SK-N-SH (cell line): ENCODE measurements around the gene METTL15. TPM values are rescaled to one million over a fixed set of nuclear protein-coding genes. Genes with fewer than 3 reads are reported as not detected.

Source experiments
- CTCF ChIA-PET: fragments of 300-600, 350-600 bp; formaldehyde crosslinking; extraction: SDS; loops from one replicate; lab custom pipeline; 2021; lab: Yijun Ruan, JAX
- POLR2A ChIA-PET: fragments of 350-600 bp; sonication (Branson Sonifier 250); formaldehyde crosslinking; extraction: SDS; loops from one replicate; lab custom pipeline; 2020; ENCODE audit warnings: antibody characterized with exemption, inconsistent platforms; lab: Yijun Ruan, JAX
- DNase-seq: peaks from one replicate; pipeline ENCODE4 v3.0.0; 2012
- H2AFZ ChIP-seq: fragments of 200-600 bp; sonication (generic); 2 replicates; pipeline ENCODE4 v1.8.1; 2016; ENCODE audit warnings: antibody characterized with exemption, mild to moderate bottlenecking, low read depth
- H3F3A ChIP-seq: fragments of 200-600 bp; sonication (generic); replicated peaks from 2 replicates; pipeline ENCODE3; 2016; ENCODE audit warnings: antibody characterized with exemption, mild to moderate bottlenecking; ENCODE audit not compliant: insufficient read depth
- H3K27ac ChIP-seq, 2 experiments: fragments of 200-500 bp in 1 of 2; fragments of 200-600 bp in 1 of 2; sonication (Bioruptor generic) in 1 of 2; sonication (generic), shearing (Covaris generic) in 1 of 2; 2 replicates each; pipeline versions ENCODE4 v1.5.1 to v1.6.1; 2014 to 2016; ENCODE audit warnings: low read depth in 2 of 2, inconsistent platforms in 1 of 2, low read length in 1 of 2, mild to moderate bottlenecking in 1 of 2, mixed read lengths in 1 of 2
- H3K27me3 ChIP-seq: fragments of 200-600 bp; sonication (generic), shearing (Covaris generic); 2 replicates; pipeline ENCODE4 v1.6.1; 2016; ENCODE audit warnings: mixed run types; ENCODE audit not compliant: insufficient read depth
- H3K36me3 ChIP-seq, 2 experiments: fragments of 200-500 bp in 1 of 2; fragments of 200-600 bp in 1 of 2; sonication (Bioruptor generic) in 1 of 2; sonication (generic) in 1 of 2; replicated peaks in 1 of 2; 2 replicates each; pipeline versions ENCODE3 to v1.5.1; 2014 to 2016; ENCODE audit warnings: low read length in 1 of 2, mild to moderate bottlenecking in 1 of 2; ENCODE audit not compliant: insufficient read depth in 2 of 2, control insufficient read depth in 1 of 2
- H3K4me1 ChIP-seq, 2 experiments: fragments of 200-500 bp in 1 of 2; fragments of 200-600 bp in 1 of 2; sonication (Bioruptor generic) in 1 of 2; sonication (generic), shearing (Covaris generic) in 1 of 2; 2 replicates each; pipeline versions ENCODE4 v1.5.1 to v1.6.1; 2014 to 2016; ENCODE audit warnings: low read depth in 1 of 2, low read length in 1 of 2, mixed run types in 1 of 2; ENCODE audit not compliant: insufficient read depth in 2 of 2, control insufficient read depth in 1 of 2
- H3K4me2 ChIP-seq: fragments of 200-600 bp; sonication (generic), shearing (Covaris generic); 2 replicates; pipeline ENCODE4 v1.6.1; 2017; ENCODE audit warnings: mixed run types
- H3K4me3 ChIP-seq, 2 experiments: fragments of 200-500 bp in 1 of 2; fragments of 200-600 bp in 1 of 2; sonication (Bioruptor generic) in 1 of 2; sonication (generic), shearing (Covaris generic) in 1 of 2; 2 replicates each; pipeline versions ENCODE4 v1.5.1 to v1.8.1; 2014 to 2016; ENCODE audit warnings: low read depth in 2 of 2, inconsistent platforms in 1 of 2, low read length in 1 of 2, mild to moderate bottlenecking in 1 of 2, mixed read lengths in 1 of 2, moderate library complexity in 1 of 2
- H3K79me2 ChIP-seq: fragments of 200-600 bp; sonication (generic); 2 replicates; pipeline ENCODE4 v1.8.1; 2017; ENCODE audit warnings: mild to moderate bottlenecking; ENCODE audit not compliant: insufficient read depth
- H3K9ac ChIP-seq: fragments of 200-600 bp; sonication (generic); 2 replicates; pipeline ENCODE4 v1.6.1; 2017; ENCODE audit warnings: mixed run types
- H3K9me2 ChIP-seq: fragments of 200-600 bp; sonication (generic); 2 replicates; pipeline ENCODE4 v1.6.1; 2017; ENCODE audit warnings: mixed run types
- H3K9me3 ChIP-seq: fragments of 200-600 bp; sonication (generic); 2 replicates; pipeline ENCODE4 v1.6.1; 2017; ENCODE audit warnings: mixed run types, mild to moderate bottlenecking, moderate library complexity
- H4K20me1 ChIP-seq: fragments of 200-600 bp; sonication (generic); 2 replicates; pipeline ENCODE4 v1.6.1; 2017; ENCODE audit warnings: mild to moderate bottlenecking, mixed run types; ENCODE audit not compliant: insufficient read depth
- CHD2 ChIP-seq: fragments of 150-350 bp; IDR thresholded peaks from 2 replicates; pipeline ENCODE4 v1.6.1; 2018; ENCODE audit warnings: low read length; ENCODE audit not compliant: partially characterized antibody
- ELF1 ChIP-seq: IDR thresholded peaks from 2 replicates; pipeline ENCODE4 v1.4.0; 2012
- FOXJ3 ChIP-seq: sonication (generic); formaldehyde crosslinking; IDR thresholded peaks from 2 replicates; pipeline ENCODE4 v1.5.1; 2020; ENCODE audit warnings: mild to moderate bottlenecking, missing genetic modification reagents
- FOXM1 ChIP-seq: IDR thresholded peaks from 2 replicates; pipeline ENCODE4 v1.4.0; 2012; ENCODE audit warnings: low read depth, mild to moderate bottlenecking
- JUND ChIP-seq: IDR thresholded peaks from 2 replicates; pipeline ENCODE4 v1.4.0; 2012
- MXI1 ChIP-seq: IDR thresholded peaks from 2 replicates; pipeline ENCODE4 v1.6.1; 2012; ENCODE audit warnings: mild to moderate bottlenecking, low read depth, low read length, improper control_type of control experiment
- POLR2AphosphoS5 ChIP-seq: IDR thresholded peaks from 2 replicates; pipeline ENCODE4 v1.6.1; 2012; ENCODE audit warnings: low read depth, low read length
- RAD21 ChIP-seq: IDR thresholded peaks from 2 replicates; pipeline ENCODE4 v1.6.1; 2012; ENCODE audit warnings: mild to moderate bottlenecking, low read length
- REST ChIP-seq: IDR thresholded peaks from 2 replicates; pipeline ENCODE4 v1.6.1; 2012; ENCODE audit warnings: mild to moderate bottlenecking, low read depth, low read length, moderate library complexity
- RXRA ChIP-seq: IDR thresholded peaks from 2 replicates; pipeline ENCODE4 v1.4.0; 2012; ENCODE audit warnings: low read depth, mild to moderate bottlenecking, borderline replicate concordance
- TAF1 ChIP-seq: IDR thresholded peaks from 2 replicates; pipeline ENCODE4 v1.6.1; 2012; ENCODE audit warnings: low read depth, mild to moderate bottlenecking, low read length, moderate library complexity, borderline replicate concordance
- TEAD4 ChIP-seq: IDR thresholded peaks from 2 replicates; pipeline ENCODE4 v1.4.0; 2012; ENCODE audit warnings: mild to moderate bottlenecking, borderline replicate concordance; ENCODE audit not compliant: insufficient read depth
- USF1 ChIP-seq: IDR thresholded peaks from 2 replicates; pipeline ENCODE4 v1.4.0; 2012; ENCODE audit warnings: low read depth, borderline replicate concordance
- YY1 ChIP-seq: IDR thresholded peaks from 2 replicates; pipeline ENCODE4 v1.4.0; 2012; ENCODE audit warnings: low read depth, mild to moderate bottlenecking
- WGBS: methylation state at CpG from one replicate; pipeline ENCODE4 v1.1.6; 2017; ENCODE audit warnings: low lambda C conversion rate; 5-methylcytosine and 5-hydroxymethylcytosine counted together
- polyA plus RNA-seq, 3 experiments: library from polyadenylated mRNA; depleted of rRNA; stranded (reverse); fragments of >200 nt; gene quantifications; 2 replicates each; pipeline ENCODE4 v1.2.3, GENCODE V29; 2012

Gene METTL15
- polyA plus RNA-seq, 1 of the 3 experiments (the other 2 are of a cell fraction) = 4.7 TPM

- no peak overlapping the region for H3K4me3 ChIP-seq
- no peaks in the 10 kb centered on the region for H3K36me3 ChIP-seq
- POLR2A ChIA-PET = no interaction called here
- no peak for DNase-seq
- no peaks in the 10 kb centered on the region for H3K79me2 ChIP-seq
- TF ChIP-seq FOXM1 = no peak
- TF ChIP-seq CHD2 = no peak
- H3K9ac ChIP-seq = no peak overlapping the region
- peaks cover 0 to 8% of the 10 kb centered on the region in 2 experiments; a peak in 1 of 4 replicates for H3K4me1 ChIP-seq
- H3K27me3 ChIP-seq = no peaks in the 10 kb centered on the region
- H4K20me1 ChIP-seq = no peaks in the 10 kb centered on the region
- CTCF ChIA-PET = interaction anchor here (0.6 to 1.0 kb wide), 2 partner anchors 104 to 548 kb away, joined by 3 read pairs; no protein-coding TSS in a partner anchor
- no peak overlapping the region for H3K27ac ChIP-seq
- no peaks in the 10 kb centered on the region for H3F3A ChIP-seq
- H3K9me3 ChIP-seq = no peaks in the 10 kb centered on the region
- no peak overlapping the region for H2AFZ ChIP-seq
- WGBS = 95% methylated on average over 2 of the region's 2 CpGs
- H3K9me2 ChIP-seq = no peaks in the 10 kb centered on the region; the same call in 1 of the 2 replicates
- no peak overlapping the region for H3K4me2 ChIP-seq
Observed at GRCh38 chr11:28243061-28243460, 134.9 kb downstream of the METTL15 start.

- Histone ChIP-seq H3K27ac (no peak overlapping the region), H3K4me2 (no peak overlapping the region), H3K79me2 (no peaks in the 10 kb centered on the region), H3K36me3 (no peaks in the 10 kb centered on the region), H3K9me2 (no peaks in the 10 kb centered on the region; the same call in 1 of the 2 replicates), H3K4me3 (no peak overlapping the region), H3K9me3 (no peaks in the 10 kb centered on the region), H3K4me1 (peaks cover 0 to 8% of the 10 kb centered on the region in 2 experiments; a peak in 1 of 4 replicates), H4K20me1 (no peaks in the 10 kb centered on the region), H2AFZ (no peak overlapping the region), H3F3A (no peaks in the 10 kb centered on the region), H3K27me3 (no peaks in the 10 kb centered on the region), H3K9ac (no peak overlapping the region)
- TF ChIP-seq REST (no peak), TEAD4 (no peak), FOXJ3 (no peak), POLR2AphosphoS5 (no peak), RAD21 (no peak), RXRA (no peak), USF1 (no peak), ELF1 (no peak), MXI1 (no peak), FOXM1 (no peak), JUND (no peak), YY1 (no peak), TAF1 (no peak)
- ChIA-PET POLR2A (no interaction called here), CTCF (interaction anchor here (0.6 to 1.0 kb wide), 2 partner anchors 104 to 548 kb away, joined by 3 read pairs; no protein-coding TSS in a partner anchor)
- no peak for DNase-seq
- WGBS = 58% methylated on average over 2 of the region's 2 CpGs
Observed at GRCh38 chr11:28243581-28243980, 135.4 kb downstream of the METTL15 start.
